SU-DHL-6 (cell line): Measurements from ENCODE around the gene SPATA16.

Experiments
- CTCF ChIP-seq: fragments of 200-600 bp; sonication (generic); IDR thresholded peaks from one replicate; pipeline ENCODE4 v1.5.1; 2017; ENCODE audit warnings: antibody characterized with exemption, mild to moderate bottlenecking, low read length, moderate library complexity; ENCODE audit not compliant: insufficient read depth, poor library complexity, severe bottlenecking
- EZH2phosphoT487 ChIP-seq: fragments of 200-600 bp; sonication (generic), shearing (Covaris generic); conservative IDR thresholded peaks from 2 replicates; pipeline ENCODE4 v1.6.1; 2018; ENCODE audit warnings: mild to moderate bottlenecking, antibody characterized with exemption, low read length, moderate library complexity, mixed read lengths

- TF ChIP-seq CTCF (no peak), EZH2phosphoT487 (no peak)
These were observed 294.3 kb downstream of the SPATA16 start for GRCh38 chr3:172846706-172847105.
